Stimulated activated CD8-positive, alpha-beta memory T cell treated with anti-CD3 and anti-CD28 coated beads, Interleukin-4, amount 100 ng/mL, for 24 hours (primary cell): ENCODE data around the gene IQSEC3.

Experiments used
- DNase-seq: peaks from one replicate; pipeline ENCODE4 v3.0.0-alpha.2; 2020; ENCODE audit warnings: low read depth

IQSEC3 gene

DNA sequence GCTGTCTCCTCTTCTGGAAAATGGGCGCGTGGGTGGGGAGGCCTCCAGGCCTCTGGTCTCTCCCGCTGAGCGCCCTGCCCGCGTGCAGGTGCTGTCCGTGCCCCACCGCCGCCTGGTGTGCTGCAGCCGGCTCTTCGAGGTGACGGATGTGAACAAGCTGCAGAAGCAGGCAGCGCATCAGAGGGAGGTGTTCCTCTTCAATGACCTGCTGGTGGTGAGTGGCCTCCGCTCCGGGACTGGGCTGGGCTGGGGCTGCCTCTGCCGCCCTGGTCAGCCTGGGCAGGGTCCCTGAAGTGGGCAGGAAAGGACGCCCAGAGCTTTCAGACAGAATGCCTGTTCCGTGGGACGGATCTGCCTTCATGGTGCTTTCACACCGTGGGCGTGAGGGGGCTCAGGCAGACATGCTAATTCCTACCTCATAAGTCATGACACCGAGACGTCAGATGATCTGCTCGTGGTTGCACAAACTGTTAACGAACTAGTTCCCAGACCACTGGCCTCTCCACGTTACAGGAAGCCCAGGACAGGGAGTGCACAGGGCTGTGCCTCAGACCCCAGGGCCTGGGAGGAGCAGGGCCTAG lies 96.9 kb downstream of the IQSEC3 start:
- DNase-seq: no peak

DNA sequence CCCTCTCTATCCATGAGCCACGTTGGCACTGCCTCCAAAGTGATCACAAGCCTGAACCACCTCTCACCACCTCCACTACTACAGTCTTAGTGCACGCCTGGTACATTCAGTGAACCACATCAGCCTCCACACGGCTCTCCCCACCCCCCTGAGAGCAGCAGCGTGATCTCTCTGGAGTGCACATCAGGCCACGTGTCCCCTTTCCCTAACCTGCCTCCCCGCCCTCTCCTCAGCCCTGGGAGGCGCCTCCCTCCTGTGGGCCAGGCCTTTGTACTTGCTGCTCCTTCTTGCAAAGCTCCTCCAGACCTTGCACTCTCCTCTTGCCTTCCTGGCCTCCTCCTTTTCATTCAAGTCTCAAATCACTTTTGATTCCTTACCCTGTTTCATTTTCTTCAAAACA lies 97.6 kb downstream of the IQSEC3 start:
- no peak for DNase-seq

DNA sequence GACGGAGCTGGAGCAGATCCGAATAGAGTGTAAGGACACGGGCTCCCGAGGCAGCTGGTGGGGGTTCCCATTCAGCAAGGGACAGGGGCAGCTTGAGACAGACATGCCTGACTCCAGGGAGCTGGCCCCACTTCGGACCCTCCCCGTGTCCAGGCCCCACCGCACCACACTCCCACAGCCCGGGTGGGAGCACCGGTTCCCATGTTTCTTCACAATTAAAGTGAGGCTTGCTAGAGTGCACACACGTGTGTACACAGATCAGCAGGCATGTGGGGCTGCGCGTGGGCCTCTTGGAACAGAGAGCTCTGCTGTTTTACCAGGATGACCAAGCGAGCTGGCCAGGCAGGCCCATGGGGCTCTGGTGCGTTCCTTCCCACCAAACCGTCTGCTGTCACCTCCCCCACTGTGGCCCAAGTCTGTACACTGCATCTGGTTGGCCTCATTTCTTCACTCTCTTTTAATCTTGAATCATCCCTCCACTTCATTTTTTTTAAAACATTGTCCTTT lies 99.3 kb downstream of the IQSEC3 start:
- DNase-seq: no peak

DNA sequence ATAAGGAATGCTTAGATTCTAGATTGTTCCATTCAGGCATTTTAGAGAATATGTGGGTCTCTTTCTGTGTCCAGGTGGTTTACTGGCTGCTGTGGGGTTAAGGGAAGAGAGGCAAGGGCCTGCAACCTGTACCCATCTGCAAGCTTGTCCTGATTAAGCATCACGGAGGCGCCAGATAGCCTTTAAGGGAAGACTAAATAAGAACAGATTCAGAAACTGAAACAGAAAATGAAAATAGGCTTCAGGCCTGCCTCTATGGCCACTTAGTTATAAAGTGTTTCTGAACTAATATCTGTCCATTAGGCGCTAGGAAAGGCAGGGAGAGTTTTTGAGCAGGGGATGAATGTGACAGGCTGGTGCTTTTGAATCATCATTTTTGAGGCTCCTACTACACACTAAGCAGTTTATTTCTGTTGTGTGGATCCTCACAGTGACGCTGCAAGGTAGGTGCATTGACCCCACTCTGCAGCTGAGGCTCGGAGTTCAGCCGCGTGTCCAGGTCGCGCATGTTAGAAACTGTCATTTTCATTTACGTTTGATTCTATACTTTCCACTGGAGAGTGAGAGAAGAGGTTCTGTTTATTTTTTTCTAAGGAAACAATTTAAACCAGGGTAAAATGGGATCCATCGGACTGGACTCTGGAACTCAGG lies 100.0 kb downstream of the IQSEC3 start:
- DNase-seq: no peak

DNA sequence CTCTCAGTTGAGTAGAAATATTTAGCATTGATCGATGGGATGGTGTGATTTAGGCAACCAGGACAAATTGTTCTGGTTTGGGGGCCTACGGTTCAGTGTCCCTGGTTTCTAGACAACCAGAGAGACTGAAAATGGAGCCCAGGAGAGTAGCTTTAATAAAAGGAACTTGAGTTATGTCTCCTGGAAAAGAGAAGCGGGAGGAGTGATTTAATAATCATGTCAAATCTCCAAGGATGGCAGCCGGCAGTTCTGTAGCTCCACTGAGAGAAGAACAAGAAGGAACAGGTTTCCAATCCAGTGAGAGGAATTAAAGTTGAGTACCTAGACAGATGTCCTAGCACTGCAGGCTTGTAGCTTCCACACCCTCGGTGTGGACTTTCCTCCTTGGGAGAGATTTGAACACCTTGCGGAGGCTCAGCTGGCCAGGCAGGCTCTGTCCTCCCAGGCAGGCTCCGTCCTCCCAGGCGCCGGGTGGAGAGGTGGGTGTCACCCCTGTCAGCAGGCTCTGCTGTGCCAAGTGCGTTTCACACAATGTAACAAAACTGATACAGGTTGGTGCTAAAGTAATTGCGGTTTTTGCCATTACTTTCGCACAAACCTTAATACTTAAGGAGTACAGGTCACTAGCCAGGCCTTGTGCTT lies 101.5 kb downstream of the IQSEC3 start:
- DNase-seq: no peak

DNA sequence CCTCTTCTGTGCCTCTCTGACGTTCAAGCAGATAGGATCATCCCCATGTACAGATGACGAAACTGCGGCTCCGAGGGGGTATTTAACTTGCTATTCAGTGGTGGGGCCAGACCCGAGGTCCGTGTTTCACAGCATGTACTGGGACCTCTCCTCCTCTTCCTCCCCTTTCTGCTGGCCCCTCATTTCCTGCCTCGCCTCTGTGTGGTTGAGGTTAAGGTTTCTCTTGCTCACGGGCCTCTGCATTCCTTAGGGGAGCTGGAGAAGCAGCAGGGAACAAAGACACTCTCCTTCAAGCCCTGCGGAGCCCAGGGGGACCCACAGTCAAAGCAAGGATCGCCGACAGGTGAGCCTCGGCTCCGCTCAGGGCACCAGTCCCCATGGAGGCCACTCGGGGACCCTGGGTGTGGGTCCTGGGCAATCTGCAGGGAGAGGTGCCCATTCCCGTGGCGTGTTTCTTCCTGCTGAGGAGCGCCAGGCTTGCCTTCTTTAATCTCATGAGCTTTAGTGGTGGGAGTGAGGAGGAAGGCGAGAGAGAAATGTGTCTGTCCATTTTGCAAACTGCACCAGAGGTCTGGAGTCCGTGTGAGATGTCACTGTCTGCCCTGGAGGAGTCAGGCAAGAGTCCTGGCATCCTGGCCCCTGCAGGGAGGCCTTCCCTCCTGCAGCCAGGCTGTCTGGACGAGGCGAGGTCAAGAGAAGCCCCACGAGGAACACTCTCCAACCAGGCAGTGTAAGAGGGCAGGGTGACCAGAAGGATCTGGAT lies 102.4 kb downstream of the IQSEC3 start:
- DNase-seq: no peak

DNA sequence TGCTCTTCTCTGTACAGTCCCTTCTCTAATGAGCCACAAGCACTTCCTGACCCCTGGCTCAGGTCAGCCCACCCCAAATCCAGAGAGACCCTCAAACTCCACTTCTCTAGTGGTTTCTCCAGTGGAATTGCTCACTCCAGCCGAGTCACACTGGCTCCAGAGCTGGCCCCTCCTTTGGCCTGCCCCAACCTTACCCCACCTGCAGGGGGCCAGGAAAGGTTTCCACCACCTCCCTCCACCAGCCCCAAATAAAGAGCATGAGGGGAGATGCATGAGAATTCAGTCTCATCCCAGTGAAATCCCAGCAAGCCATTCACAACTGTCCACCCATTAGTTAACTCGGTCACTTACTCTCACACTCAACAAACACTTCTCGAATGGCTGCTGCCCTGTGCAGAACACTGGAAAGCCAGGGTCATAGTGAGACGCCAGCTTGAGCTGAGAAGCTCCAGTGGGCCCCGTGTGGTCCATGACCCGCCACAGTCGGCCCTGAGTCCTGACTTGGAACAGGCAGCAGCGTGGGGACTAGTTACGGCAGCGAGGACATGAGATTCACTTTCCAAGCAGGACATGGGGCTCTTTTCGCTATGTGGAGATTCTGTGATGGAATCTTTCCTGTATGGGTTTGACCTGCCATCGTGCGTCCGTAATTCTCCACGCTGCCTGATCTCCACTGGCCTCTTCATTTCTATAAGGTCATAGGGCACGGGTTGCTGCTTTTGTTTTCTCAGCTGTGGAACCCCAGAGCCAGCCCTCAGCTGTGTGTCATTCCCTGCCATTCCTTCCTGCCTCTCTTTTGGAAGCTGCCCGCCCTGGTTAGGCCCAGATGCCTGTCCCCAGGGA lies 103.2 kb downstream of the IQSEC3 start:
- DNase-seq: no peak

DNA sequence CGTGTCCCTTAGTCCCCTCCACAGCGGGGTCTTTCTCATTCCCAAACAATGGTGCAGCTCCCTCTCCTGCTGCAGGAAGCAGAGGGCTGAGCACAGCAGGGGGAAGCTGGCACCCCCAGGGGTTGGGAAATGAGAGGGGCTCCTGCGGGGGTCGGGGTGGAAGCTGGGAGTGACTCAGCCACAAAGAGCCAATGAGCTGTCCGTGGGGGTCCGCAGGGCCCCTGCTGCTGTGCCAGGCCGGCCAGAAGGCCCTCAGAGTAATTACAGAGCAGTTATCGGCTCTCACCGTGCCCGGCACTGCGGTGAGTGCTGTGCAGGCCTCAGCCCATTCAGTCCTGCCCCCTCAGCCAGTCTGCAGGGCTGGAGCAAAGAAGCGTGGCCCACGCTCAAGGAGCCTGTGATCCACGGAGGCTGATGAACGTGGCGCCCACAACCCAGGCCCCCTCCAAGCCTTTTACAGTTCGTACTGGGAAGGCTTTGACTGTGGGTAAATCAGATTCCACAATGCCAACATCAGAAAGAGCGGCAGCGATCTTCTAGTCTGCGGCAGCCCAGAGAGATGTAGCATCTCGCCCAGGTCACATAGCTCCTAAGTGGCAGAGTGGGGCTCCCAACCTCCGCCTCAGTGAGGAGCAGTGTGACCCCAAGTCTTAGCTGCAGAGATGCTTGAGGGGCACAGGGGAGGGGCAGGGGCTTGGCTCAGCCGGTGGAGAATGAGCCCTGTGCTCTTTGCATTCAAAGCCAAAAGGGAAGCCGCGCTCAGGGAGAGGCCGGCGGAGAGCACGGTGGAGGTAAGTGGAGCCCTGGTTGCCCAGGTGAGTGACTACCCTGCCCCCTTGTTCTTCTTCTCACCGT lies 104.0 kb downstream of the IQSEC3 start:
- no peak for DNase-seq

DNA sequence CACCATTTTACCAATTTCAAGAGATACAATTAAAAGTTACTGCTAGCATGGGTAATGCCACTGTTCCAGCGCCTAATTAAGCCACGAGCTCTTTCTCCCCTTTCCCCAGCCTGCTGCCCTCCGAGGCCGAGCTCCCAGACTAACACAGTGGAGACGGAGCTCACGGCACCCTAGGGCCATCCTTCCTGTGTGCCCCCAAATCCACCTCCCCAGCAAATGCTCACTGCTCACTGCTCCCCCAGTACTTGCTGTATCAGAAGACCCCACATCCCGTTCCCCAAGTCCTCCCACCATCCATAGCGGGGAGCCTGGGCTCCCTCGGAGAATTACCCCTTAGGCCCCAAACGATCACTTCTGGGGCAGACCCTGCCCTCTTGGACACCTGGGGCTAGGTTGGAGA lies 104.7 kb downstream of the IQSEC3 start:
- no peak for DNase-seq

DNA sequence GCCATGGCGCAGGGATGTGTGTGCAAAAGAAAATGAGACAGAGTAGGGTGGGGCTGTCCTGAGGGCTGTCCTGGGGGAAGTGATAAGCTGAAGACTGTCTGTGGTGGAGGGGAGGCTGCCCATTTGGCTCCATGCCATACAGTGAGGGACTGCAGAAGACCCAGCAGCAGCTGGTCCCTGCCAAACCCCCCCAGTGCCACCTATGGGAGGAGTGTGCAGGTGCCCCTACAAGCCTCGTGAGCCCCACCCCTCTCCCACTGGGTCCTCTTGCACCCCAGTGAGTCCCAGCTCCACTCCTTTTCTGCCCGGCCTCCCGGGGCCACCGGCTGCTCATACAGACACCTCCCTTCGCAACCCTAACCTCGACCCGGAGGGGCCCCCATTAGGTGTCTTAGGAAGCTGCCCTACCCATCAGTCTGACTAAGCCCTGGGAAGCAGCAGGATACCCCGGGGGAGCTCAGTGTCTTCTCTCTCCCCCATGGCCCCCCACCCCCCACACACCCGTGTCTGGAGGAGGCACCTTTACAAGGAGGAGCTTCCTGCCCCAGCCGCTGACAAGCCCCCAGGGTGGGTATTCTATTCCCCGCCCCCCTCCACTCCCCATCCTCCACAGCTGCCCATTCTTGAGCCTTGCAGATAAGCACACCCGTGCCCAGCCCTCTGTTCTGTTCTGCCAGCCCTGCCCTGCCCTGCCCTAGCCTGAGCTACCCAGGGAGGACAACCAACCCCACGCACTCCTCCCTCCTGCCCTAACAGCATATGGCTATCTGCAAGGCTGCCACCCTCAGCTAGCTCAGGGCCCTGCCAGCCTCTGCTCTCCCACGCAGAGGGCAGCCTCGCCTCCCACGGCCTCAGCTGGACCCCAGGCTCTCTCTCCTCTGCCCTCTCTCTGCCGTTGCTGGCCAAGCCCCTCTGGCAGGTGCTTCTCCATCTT lies 105.4 kb downstream of the IQSEC3 start:
- no peak for DNase-seq

DNA sequence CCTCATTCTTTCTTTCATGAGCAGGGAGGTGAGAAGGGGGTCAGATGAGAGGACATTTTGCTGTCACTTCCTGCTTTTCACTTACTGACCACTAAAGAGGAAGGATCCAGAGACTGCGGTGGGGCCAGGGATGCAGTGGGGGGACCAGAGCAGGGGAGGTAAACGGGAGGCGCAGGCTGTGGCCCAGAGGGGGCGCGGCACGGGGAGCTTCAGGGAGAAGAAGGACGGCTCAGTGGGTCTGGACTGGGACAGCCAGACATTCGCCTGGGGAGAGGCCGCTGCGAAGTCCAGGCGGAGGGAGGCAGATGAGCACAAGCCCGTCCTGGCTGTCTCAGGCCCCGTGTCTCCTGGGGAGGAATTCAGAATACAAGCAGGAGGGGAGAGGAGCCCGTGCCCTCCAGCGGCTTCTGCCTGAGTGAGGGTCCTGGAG lies 106.2 kb downstream of the IQSEC3 start:
- DNase-seq: no peak

DNA sequence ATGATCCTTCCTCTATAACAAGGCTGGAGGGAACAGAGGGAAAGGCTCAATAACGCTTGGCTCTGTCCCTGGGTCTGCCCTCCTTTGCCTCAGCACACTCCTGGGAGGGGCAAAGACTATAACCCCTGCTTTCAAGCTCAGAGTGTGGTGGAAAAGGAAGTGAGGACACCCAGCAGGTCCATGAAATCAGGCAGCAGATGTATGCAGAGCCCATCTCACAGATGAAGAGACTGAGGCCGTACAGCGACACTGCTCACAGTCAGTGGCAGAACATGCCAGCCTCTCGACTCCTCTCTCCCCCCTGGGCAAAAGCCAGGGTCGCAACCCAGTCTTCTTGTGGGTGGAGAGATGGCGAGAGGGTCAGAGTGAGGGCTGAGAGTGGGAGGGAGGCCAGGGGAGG lies 107.6 kb downstream of the IQSEC3 start:
- no peak for DNase-seq

DNA sequence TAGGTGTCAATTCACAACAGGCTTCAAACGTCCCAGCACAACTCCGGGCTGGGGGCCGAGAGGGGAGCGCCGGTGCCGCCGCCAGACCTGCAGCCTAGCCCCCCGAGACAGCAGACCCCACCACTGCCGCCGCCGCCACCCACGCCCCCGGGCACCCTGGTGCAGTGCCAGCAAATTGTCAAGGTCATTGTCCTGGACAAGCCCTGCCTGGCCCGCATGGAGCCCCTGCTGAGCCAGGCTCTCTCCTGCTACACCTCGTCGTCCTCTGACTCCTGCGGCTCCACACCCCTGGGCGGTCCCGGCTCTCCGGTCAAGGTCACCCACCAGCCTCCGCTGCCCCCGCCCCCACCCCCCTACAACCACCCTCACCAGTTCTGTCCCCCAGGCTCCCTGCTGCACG lies 108.0 kb downstream of the IQSEC3 start:
- DNase-seq: no peak

DNA sequence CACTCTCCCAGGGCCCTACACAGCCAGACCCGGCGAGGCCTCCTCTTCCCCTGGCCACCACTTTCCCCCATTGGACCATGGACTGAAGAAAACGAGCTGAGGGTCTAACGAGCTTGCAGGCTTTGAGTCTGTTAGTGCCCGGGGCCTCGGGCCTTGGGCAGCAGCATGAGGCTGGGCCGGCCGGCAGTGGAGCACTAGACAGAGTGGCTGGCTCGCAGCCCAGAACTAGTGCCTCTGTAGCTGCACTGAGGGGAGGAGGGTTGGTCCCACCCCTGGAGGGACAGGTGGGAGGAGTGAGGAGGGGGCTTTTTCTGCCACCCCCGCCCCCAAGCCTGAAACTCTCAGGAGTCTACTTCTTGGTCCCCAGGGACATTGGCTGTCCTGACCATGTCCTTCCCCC lies 108.7 kb downstream of the IQSEC3 start:
- no peak for DNase-seq

DNA sequence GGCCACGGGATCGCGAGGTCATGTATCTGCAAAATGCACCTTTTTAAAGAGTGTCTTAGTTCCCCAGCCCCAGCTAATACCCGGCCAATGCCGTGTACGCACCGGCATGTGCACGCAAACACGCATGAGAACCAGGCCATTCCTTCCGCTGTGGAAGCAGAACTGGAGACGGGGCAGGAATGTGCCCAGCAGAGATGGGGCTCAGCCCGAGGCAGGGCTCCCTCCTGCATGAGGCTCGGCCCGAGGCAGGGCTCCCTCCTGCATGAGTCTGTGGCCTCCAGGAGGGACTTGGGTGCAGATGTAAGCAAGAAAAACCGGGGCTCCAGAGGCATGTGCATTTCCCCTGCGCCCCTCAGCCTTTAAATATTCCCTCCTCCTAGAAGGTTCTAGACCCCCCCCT lies 109.2 kb downstream of the IQSEC3 start:
- no peak for DNase-seq

DNA sequence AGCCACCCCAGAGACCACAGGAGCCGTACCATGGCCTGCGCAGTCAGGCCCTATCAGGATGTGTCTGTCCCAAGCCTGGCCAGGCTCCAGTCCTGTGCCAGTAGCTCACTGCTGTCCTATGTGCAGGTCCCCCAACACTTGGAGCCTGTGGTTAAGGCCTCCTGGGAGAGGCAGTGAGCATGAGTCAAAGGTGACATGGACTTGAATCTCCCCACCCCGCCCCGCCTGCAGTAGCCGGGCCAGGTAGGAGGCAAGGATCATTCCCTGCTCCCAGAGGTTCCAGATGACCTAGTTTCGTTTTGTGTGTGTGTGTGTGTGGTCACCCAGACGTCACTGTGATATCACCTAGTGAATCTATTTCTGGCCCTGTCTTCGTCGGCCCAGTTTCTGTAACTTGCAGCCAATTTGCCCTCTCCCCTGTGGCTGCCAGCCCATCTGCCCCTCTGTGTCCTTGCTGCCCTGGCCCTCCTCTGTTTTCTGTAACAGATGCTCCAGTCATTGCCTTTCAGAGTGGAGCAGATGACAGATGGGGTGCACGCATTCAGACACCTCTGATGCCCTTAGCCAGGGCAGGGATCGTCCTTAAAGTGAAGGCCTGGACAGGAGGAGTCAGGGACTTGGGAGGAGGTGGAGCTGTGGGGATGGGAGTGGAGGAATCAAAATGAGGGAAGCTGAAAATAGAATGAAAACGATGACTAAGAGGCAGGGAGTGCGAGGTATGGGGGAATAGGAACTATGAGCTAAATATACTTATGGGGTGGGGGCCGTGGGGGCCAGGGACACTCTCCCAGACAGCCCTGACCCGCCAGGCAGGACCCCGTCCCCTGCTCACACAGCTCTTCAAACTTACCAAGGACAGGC lies 110.0 kb downstream of the IQSEC3 start:
- DNase-seq: no peak

DNA sequence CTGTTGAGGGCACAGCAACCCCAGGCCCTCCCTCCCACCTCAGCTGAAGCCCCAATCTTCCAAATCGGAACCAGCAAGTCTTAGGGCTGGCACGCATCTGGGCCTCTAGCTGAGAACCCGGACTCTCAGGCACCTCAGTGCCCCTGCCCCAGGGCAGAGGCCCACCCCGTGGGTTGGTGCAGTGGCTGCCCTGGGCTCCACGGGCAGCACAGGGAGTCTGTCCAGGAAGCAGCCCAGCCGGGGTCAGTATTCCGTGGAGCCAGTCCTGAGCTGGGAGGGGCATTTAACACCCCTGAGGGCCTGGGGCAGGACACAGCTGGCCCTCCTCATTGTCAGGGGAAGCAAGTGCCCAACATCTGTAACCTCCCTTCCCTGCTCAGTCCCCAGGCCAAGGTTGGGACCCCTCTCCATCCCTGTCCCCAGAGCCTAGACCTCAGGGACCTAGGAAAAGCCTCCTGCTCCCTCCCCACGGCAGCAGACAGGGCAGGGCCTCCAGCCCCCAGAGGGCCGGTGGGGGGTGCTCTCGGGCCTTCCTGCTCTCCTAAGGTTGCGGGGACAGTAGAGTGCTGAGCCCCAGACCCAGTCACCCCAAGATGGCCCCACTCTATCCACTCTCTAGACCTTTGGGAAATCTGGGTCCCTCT lies 110.9 kb downstream of the IQSEC3 start:
- no peak for DNase-seq
